Measurements from ENCODE around the gene FBXO9. TPM values are rescaled to one million over a fixed set of nuclear protein-coding genes. Genes with fewer than 3 reads are reported as not detected.

FBXO9 gene
- total and polyA plus RNA-seq, 4 donors: 36.8 to 79.1 (median 51.2) TPM

DNA sequence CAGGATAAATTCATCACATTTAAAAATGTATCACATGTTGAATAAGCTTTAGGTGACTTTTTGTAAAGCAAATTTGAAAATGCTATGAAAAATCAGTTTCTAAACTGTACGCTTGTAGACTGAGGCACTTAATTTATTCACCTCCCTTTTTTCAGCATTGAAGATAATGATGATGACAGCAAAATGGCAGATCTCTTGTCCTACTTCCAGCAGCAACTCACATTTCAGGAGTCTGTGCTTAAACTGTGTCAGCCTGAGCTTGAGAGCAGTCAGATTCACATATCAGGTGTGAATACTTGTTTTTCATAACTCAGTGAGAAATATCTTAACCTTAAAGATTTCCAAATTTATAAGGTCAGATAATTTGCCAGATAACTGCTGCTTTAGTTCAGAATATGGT is 15.6 kb downstream of the FBXO9 start (continued):
- TF ChIP-seq, protein P1, sequence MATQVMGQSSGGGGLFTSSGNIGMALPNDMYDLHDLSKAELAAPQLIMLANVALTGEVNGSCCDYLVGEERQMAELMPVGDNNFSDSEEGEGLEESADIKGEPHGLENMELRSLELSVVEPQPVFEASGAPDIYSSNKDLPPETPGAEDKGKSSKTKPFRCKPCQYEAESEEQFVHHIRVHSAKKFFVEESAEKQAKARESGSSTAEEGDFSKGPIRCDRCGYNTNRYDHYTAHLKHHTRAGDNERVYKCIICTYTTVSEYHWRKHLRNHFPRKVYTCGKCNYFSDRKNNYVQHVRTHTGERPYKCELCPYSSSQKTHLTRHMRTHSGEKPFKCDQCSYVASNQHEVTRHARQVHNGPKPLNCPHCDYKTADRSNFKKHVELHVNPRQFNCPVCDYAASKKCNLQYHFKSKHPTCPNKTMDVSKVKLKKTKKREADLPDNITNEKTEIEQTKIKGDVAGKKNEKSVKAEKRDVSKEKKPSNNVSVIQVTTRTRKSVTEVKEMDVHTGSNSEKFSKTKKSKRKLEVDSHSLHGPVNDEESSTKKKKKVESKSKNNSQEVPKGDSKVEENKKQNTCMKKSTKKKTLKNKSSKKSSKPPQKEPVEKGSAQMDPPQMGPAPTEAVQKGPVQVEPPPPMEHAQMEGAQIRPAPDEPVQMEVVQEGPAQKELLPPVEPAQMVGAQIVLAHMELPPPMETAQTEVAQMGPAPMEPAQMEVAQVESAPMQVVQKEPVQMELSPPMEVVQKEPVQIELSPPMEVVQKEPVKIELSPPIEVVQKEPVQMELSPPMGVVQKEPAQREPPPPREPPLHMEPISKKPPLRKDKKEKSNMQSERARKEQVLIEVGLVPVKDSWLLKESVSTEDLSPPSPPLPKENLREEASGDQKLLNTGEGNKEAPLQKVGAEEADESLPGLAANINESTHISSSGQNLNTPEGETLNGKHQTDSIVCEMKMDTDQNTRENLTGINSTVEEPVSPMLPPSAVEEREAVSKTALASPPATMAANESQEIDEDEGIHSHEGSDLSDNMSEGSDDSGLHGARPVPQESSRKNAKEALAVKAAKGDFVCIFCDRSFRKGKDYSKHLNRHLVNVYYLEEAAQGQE (IDR thresholded peaks at IDR 0.05): no peak
- TF ChIP-seq GABPA (IDR thresholded peaks at IDR 0.05 in 1 of 2, conservative IDR thresholded peaks at IDR 0.05 in 1 of 2) (no peak), HNF4G (IDR thresholded peaks at IDR 0.05) (no peak), NR2F2 (IDR thresholded peaks at IDR 0.05) (no peak), RXRA (IDR thresholded peaks at IDR 0.05) (no peak)
- TF ChIP-seq, protein P2, sequence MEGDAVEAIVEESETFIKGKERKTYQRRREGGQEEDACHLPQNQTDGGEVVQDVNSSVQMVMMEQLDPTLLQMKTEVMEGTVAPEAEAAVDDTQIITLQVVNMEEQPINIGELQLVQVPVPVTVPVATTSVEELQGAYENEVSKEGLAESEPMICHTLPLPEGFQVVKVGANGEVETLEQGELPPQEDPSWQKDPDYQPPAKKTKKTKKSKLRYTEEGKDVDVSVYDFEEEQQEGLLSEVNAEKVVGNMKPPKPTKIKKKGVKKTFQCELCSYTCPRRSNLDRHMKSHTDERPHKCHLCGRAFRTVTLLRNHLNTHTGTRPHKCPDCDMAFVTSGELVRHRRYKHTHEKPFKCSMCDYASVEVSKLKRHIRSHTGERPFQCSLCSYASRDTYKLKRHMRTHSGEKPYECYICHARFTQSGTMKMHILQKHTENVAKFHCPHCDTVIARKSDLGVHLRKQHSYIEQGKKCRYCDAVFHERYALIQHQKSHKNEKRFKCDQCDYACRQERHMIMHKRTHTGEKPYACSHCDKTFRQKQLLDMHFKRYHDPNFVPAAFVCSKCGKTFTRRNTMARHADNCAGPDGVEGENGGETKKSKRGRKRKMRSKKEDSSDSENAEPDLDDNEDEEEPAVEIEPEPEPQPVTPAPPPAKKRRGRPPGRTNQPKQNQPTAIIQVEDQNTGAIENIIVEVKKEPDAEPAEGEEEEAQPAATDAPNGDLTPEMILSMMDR (IDR thresholded peaks at IDR 0.05; ENCODE audit: low read depth, low read length, missing input control): no peak

DNA sequence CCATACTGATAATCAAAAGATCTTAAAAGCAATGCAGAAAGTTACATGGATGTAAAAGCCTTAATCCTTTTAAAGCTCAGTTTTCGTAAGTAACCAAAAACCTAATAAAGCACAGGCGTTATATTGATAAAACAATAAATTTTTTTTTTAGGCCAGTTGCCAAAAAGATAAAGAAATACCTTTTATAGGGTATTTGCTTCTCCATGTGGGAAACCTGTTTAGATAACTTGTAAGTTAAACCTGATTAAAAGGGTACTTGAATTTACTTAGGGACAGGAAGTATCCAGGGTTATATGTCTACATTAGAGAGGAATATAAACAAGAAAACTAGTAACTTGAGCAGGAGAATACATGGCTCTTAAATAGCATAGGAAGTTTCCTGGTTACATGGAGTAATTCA is 21.1 kb downstream of the FBXO9 start:
- H3K36me3 ChIP-seq (ENCODE audit: control insufficient read depth in 4 of 4, insufficient read depth in 3 of 4, low read depth in 1 of 4, low read length in 3 of 4): peaks cover 15 to 63% (median 60%) of the 10 kb centered on the region in 4 donors
- DNase-seq (ENCODE audit: low spot score): no peak
- no peak overlapping the region for H3K27ac ChIP-seq (ENCODE audit: low read depth in 1 of 2, low read length in 2 of 2)
- H3K9me3 ChIP-seq (ENCODE audit: control insufficient read depth in 4 of 4, low read length in 3 of 4): no peaks in the 10 kb centered on the region
- H3K4me1 ChIP-seq (ENCODE audit: control insufficient read depth in 4 of 4, insufficient read depth in 4 of 4, low read length in 3 of 4): peaks cover 3 to 10% (median 7%) of the 10 kb centered on the region in 4 donors
- 44% methylated on average over 2 of the region's 2 CpGs for WGBS
- H3K4me3 ChIP-seq (ENCODE audit: low read depth in 1 of 3, low read length in 3 of 3): no peak overlapping the region
- no peak overlapping the region for H3K9ac ChIP-seq (ENCODE audit: low read depth in 1 of 2, low read length in 2 of 2)
- TF ChIP-seq, protein P1 (IDR thresholded peaks at IDR 0.05): no peak
- TF ChIP-seq RXRA (IDR thresholded peaks at IDR 0.05) (no peak), ATF3 (IDR thresholded peaks at IDR 0.05) (no peak), SP1 (IDR thresholded peaks at IDR 0.05) (no peak), EGR1 (IDR thresholded peaks at IDR 0.05; ENCODE audit: low read depth in 2 of 2) (no peak), JUND (IDR thresholded peaks at IDR 0.05) (no peak), MAX (IDR thresholded peaks at IDR 0.05) (no peak), FOXA1 (IDR thresholded peaks at IDR 0.05) (no peak), YY1 (IDR thresholded peaks at IDR 0.05) (no peak), HNF4A (conservative IDR thresholded peaks at IDR 0.05) (no peak), HNF4G (IDR thresholded peaks at IDR 0.05) (no peak)
- no peaks in the 10 kb centered on the region for H3K27me3 ChIP-seq (ENCODE audit: control insufficient read depth in 4 of 4, insufficient read depth in 4 of 4, low read length in 3 of 4)
